Left renal cortex interstitium (tissue), 4 donors: Measurements from ENCODE around the gene HAO1. TPM values are rescaled to one million over a fixed set of nuclear protein-coding genes. Genes with fewer than 3 reads are reported as not detected.
"Not testable (repeated sequence)": the region's sequence is repeated elsewhere in the genome, so short reads cannot be mapped to it uniquely, and the experiment has no call there.

Experiments
- DNase-seq, 4 donors: peaks; one replicate each; pipeline ENCODE4 v3.0.0-alpha.2; 2013; ENCODE audit warnings: low read depth in 4 of 4, low spot score in 2 of 4, missing footprints in 1 of 4
- polyA plus RNA-seq, 4 donors: library from polyadenylated mRNA; unstranded; fragments of 120-200 nt; gene quantifications; one replicate each; pipeline ENCODE4 v1.2.1, GENCODE V29; 2013; ENCODE audit not compliant: insufficient read length in 4 of 4

HAO1 gene
- polyA plus RNA-seq = under 1 TPM in 2 of 4 donors, not detected in 2; 0.06 to 0.27 TPM

DNA sequence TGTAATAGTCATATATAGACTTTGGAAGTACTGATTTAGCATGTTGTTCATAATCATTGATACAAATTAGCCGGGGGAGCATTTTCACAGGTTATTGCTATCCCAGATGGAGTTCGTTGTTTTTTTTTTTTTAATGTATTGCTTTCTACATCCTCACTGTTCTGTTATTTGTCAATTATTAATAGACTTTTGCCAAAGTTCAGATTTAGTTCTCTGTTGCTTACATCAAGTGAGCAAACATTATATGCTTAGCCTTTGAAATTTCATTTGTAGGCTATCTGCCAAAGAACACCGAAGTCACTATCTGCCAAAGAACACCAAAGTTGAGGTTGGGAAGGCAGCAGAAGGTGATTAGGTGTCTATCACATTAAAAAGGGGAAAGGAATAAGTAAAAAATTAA lies at the start of gene HAO1:
TSS of gene HAO1 (minus strand) at position 118 of the 400 bp plus-strand sequence. CDS start at position 82, 36 bp downstream.
- DNase-seq = no peak

DNA sequence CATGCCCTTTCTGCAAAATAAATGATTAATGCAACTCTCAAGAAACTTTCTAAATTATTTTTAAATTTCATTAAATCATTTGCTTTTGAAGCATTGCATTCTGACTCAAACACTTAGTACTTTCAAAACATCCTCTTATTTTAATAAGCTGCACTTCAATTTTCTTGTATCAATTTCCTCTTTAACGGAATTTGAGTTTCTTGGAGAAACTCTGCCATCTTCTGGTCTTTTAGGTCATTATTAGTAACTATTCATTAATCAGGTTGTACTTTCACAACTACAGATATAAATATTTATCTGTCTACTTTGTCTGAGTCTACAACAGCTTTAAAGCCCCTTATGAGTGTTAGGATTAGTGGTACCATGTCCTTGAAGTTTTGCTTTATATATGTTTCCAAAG lies 49.1 kb upstream of the HAO1 start:
- DNase-seq = no peak

DNA sequence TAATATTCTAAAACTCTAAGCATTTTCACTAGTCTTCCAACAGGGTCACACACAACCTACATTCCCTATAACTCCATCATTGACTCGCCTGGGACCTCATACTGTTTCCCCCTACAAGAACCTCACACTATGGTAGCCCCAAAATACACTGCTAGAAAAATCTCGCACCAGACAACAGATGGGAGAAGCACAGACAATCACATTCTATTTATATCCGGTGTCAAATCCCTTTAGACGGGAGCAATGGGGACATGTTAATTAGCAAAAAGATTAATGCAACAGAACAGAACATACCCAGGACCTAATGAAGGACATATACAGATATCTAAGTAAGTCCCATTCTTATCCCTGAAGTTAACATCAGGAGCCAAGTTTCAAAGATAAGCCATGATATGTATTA lies 45.7 kb upstream of the HAO1 start:
- DNase-seq = no peak

DNA sequence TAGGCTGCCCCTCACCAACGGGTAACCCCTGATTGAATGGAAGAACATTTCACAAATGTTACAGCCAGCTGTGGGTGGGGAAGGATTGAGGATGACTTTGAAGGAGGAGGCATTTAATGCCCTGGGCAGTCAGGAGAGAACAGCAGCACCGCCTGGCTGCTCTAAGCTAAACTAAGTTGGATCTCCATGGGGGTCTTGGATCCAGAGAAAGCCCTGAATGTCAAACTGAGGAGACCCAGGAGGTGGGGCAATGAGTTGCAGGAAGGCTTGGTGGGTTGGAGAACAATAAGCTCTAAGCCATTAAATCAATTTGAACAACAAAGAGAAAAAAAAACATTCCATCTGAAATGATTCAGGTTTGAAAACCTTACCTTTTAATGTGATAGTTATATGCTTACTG lies 43.9 kb upstream of the HAO1 start:
- DNase-seq = no peak

DNA sequence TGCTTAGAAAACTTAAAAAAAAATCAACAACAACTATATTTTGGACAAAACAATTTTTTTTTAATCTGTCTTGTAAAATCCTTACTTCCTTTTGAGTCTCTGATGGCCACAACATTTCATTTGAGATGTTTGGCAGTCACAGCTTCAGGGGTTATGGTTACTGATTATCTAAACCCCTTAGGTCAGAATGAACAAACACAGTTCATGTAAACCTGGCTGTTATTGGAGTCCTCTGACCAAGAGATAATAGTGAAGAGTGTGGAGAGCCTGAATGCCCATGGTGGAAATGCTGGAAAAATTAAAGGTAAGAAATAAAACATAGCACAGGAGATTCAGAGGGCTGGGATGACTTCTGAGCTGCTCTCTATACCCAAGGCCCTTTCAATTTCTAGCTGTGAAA lies 41.1 kb upstream of the HAO1 start:
- DNase-seq = no peak

DNA sequence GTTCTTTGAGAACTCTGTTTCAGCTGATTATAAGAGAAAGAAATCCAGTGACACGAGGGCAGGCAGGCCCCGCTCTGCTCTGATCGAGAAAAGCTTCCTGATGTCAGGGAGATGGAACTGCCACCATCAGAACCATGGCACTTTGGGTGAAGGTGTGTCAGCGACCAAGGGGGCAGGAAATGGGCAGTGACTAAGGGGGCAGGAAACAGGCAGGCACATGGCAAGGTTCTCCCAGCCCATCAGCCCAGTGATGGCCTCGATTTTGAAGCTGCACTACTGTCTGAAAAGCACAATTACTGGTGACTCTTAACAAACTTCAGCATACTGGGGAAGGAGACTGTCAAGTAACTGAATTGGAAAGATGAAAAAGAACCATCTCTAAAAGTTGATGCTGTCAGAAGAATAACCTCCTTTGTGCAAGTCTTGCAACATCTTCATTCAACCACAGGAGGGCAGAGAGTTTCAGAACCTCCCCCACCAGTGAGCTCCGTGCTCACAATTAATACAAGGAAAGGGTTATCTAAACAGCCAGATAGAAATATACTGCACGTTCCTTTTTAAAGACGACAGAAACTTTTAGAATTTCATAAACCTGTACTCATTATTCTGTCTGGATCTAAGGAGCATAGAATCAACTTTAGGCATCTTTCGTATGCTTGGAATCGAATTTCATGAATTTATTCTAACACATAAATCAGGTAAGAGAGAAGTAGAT lies 40.2 kb upstream of the HAO1 start:
- peak in 1 of 4 donors; percentile 9 for DNase-seq

DNA sequence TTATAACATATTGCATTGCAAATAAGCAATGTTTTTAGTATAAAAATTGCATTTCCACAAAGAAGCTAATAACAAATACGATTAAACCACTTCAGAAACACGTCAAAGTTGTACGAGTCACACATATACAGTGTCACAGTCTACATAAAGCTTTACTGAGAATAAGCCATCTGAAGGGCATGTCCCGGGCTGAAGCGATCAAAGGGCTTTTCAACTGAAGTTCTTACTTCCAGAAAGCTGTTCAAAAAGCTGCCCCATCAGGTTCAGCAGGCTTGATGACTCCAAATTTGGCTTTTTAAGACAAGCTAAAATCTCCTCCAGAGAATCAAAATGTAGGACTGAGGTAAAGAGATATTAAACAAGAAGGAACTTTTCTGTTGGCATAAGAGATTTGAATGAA lies 37.5 kb upstream of the HAO1 start:
- DNase-seq = no peak

DNA sequence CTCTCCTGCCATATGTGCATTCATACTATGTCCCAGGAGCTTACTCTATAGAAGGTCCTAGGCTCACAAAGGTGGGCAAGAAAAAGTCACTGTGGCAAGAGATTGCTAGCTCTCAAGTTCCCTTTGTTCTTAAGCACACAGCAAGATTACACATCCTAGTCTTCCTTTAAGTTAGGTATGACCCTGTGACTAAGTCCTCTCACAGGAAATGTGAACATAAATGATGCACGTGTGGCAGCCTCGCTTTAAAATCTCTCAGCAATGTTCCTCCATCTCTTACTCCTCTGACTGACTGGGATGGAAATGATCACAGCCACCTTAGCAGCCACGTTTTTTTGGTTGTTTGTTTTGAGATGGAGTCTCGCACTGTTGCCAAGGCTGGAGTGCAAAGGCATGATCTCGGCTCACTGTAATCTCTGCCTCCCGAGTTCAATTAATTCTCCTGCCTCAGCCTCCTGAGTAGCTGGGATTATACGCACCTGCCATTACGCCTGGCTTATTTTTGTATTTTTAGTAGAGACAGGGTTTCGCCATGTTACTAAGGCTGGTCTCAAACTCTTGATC lies 35.7 kb upstream of the HAO1 start:
- DNase-seq = no peak

DNA sequence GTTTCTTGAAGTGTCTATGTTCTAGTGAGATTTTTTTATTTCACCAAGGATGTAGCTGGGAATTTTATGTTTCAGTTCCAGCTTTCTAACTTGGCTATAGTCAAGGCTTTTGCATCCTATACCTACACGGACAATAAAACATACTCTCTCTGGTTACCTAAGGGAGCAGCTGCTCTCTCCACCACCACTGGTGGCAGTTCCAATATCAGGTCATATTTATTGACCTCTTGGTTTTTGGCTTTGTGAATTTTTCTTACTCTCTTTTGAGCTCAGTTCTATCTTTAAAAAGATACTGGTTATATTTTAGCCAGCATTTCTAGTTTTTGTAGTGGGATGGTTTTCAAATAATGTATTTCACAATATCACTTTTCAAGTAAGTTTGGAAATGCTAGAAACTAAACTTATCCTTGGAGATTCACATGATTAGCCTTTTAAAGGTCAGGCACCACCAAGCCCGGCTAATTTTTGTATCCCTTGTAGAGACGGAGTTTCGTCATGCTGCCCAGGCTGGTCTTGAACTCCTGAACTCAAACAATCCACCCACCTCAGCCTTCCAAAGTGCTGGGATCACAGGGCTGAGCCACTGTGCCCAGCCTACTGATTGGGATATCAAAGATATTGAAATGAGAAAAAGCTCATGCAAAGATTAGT lies 34.7 kb upstream of the HAO1 start:
- no peak for DNase-seq

DNA sequence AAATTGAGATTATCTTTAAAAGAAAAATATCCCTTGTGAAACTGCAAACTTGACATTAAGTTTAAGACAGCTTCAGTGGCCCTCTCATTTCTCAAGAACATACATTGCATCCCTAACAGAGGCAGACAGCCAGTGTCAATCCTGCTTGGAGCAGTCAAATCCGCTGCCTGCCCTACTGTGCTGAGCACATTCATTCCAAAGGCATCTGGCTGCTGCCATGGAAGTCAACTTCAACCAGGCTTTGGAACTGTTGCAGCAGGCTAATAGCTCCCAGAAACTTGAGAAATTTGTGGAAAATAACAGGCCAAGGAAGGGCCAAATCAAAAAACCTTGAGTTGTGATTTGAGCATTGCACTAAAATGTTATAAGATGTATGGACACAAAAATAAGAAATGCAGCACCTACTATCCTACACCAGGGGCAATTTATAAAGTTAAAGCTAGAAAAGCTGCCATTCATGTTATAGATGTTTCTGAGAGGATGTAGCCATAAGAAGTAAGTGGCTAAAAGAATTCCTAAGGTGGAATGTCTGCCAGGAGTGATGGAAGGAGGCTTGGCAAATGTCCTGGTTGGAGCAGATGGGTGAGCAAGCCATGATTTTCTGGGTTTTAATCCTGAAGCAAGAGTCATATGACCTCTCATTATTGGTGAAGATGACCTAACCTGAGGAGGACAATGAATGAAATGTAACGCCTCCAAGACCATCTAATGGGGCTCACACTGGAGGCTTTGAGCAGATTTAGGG lies 31.4 kb upstream of the HAO1 start:
- DNase-seq = no peak

DNA sequence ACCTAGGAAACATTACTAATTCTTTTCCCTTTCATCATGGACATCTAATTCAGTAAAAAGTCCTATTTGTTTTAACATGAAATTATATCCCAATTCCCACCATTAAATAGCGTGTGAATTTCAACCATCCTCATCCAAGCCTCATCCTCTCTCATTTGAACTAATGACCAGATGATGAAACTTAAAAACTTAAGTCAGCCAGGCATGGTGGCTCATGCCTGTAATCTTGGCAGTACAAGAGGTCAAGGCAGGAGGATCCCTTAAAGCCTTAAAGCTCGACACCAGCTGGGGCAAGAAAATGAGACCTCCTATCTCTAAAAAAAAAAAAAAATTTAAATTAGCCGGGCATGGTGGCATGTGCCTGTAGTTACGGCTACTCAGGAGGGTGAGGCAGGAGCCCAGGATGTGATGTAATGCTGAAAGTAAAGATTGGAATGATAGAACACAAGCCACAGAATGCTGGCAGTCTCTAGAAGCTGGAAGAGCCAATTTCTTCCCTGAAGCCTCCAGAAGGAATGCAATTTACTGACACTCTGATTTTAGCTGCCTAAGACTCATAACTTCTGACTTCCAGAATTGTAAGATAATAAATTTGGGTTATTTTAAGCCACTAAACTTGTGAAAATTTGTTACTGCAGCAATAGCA lies 27.1 kb upstream of the HAO1 start:
- DNase-seq = no peak

DNA sequence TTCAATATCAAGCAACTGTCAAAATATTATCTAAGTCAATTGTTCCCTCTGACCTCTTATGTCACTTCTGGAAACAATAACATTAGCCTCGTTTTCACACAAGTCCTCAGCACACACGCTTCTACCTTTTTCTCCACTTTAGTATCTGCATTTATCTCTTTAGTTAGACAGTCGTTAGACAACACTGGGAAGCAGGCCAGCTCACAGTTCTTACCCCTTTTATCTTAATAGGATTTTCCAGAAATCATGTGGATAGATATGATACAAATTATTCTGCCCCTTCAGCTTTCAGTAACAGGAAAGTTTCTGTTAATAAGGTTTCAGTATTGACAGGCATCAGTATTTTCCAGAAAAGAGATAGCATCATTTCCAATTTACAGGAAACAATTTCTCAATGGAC lies 25.9 kb upstream of the HAO1 start:
- no peak for DNase-seq

DNA sequence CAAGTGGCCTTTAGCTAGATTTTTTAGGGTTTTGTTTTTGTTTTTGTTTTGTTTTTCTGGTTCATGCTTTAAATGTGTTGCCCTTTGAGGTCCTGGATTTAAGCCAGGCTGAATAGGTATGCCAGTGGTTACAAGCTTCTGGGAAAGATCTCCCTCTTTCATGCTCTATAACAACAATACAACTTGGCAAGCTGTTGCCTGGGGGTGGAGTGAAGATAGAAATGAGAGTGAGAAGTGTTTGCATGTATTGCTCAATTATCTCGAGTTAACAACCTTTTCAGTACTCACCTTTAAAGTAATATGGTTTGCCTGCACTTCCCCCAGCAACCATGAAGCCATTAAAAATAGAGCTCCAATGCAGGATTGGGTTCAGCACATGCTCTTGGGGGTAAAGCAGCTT lies 19.2 kb upstream of the HAO1 start:
- DNase-seq = no peak

DNA sequence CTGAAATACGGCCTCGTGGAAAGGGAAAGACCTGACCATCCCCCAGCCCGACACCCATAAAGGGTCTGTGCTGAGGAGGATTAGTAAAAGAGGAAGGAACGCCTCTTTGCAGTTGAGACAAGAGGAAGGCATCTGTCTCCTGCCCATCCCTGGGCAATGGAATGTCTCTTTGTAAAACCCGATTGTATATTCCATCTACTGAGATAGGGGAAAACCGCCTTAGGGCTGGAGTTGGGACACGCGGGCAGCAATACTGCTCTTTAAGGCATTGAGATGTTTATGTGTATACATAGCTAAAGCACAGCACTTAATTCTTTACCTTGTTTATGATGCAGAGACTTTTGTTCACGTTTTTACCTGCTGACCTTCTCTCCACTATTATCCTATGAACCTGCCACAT lies 16.3 kb upstream of the HAO1 start:
- not testable (repeated sequence) for DNase-seq

DNA sequence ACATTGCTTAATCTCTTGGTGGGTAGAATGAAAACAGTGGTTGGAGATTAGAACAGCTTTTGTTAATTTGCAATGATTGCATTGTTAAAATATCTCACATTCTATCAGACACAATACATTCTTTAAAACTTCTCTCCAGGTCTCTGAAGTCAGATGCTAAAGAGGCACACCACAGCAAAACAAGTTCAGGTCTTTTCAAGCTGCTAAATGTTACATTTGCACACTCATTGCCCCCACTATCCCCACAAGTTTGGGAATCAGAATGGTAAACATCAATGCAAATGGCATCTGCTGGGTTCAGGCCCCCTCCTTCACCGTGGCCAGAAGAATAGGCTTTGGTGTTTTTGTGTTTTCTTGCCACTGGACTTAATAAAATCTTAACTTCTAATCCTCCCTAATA lies 10.1 kb upstream of the HAO1 start:
- DNase-seq = no peak

DNA sequence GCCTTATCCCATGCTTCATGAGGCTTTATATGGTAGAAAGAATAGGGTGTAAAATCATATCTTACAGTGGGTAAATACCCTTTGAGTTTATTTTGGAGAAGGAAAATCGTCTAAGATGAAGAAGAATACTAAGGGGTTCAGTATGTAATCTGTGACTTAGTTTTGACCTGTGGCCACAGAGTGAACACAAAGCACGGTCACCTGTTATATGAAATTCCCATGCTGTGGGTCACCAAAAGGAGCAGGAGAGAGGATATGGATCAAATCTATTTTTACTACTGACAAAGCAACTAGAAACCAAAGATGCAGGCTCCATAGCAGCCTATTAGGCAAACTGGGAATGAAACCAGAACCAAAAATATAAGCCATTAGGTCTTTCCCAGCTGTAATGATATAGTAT lies 3.6 kb upstream of the HAO1 start:
- no peak for DNase-seq

DNA sequence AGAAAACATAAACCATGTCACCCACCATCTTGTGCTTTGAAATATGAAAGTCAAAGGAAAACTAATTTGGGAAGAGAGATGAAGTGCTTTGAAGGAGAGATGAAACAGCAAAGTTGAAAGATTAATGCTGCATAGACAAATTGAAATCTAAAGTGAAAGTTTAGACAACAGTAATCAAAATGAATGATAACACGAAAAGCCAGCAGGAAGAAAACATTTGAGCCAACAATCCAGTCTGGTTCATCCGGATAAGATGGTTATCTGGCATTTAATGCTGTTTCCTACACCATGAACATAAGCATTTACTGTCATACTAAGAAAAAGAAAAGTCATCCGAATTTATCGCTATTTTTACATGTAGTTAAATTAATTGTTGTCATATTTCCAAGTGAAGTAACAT lies 595 bp downstream of the HAO1 start:
- DNase-seq = peak in 1 of 4 donors; percentile 17

DNA sequence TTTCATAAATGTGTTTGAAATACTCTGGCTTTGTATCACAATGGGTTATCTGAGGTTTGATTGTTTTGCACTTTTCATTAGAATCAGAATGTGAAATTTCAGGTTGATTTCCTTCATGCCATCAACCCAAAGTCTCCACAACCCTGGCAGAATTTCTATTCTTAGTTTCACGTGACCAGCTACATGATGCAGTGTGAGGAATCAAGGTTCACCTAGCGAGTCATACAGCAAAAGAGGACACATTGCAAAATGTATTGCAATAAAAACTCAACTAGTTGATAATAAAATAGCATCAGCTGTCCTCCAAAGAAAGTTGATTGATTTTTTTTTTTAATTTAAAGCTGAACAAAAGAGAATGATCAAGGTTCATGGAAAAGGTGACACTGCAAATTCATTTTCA lies 2.2 kb downstream of the HAO1 start:
- no peak for DNase-seq

DNA sequence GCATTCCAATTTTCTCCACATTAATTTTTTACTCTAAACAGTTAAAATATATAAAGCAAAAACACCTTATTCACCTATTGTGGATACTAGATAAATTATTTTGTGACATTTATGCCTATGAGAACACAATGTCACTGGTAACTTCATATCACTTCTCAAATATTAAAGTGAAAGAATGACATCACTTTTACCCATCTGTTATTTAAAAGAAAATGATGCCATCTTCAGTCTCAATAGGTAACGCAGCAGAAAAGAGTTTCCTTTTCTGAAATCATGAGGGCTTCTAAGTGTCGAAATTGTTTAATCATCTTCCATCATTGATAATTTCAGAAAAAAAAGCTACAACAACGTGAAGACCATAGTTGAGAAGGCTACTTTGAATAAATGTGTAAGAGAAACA lies 2.9 kb downstream of the HAO1 start:
- no peak for DNase-seq

DNA sequence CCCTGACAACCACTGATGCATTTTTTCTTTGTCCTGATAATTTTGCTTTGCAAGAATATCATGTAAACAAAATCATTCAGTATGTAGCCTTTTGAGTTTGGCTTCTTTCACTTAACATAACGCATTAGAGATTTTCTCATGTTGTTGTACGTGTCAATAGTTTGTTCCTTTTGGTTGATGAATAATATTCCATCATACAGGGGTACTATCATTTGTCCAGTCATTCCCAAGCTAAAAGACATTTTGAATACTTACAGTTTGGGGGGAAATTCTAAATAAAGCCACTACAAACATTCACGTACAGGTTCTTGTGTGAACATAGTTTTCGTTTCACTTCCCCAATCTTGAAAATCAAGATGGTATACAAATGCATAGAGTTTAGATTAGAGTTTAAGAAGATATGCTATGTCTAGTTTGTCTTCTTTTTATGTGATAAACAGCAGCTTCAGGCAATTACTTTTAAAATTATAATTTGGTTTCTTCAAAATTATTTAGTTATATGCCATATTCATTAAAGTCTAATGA lies 5.2 kb downstream of the HAO1 start:
- DNase-seq = no peak

DNA sequence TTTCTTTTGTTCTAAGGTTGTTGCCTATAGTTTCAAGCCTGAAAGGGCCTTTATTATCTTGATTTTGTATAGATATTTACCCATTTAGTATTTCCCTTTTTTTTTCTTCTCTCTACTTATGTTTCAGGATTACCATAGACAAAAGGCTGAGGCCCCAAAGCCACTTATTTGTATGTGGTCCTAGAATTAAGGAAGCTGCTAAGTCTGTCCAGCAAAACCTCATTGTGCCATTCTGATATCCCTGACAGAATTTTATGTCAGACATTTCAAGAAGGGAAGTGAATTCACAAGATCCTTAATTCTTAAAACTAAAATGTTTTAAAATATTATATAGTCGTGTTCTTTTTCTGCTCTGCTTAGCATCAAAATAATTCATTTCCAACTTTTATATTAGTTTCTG lies 6.9 kb downstream of the HAO1 start:
- no peak for DNase-seq
